Common myeloid progenitor, CD34-positive (primary cell): Measurements from ENCODE around the gene TSTD2.
A peak's percentile ranks its signal among the peaks of the same experiment; 100 is the strongest.

Experiments
- CTCF ChIA-PET: fragments of 350-600 bp; sonication (Branson Sonifier 250); formaldehyde crosslinking; loops from one replicate; lab custom pipeline; 2021; ENCODE audit warnings: antibody characterized with exemption; lab: Charles Lee
- POLR2A ChIA-PET: fragments of 350-600 bp; sonication (Branson Sonifier 250); formaldehyde crosslinking; loops from one replicate; lab custom pipeline; 2021; ENCODE audit warnings: antibody characterized with exemption; lab: Charles Lee
- DNase-seq, 3 donors: peaks; one replicate each; pipeline versions ENCODE4 v3.0.0 to v3.0.0-alpha.2; 2013
- H3K27ac ChIP-seq, 2 experiments: 1 replicate in 1 of 2; 2 replicates in 1 of 2; pipeline ENCODE4 v1.7.0; 2013; ENCODE audit warnings: inconsistent platforms in 2 of 2, low read length in 2 of 2, mild to moderate bottlenecking in 2 of 2, low read depth in 1 of 2, moderate library complexity in 1 of 2; ENCODE audit not compliant: severe bottlenecking in 2 of 2, insufficient read depth in 1 of 2, poor library complexity in 1 of 2
- H3K27me3 ChIP-seq, 5 experiments: replicated peaks in 2 of 5; 1 replicate in 3 of 5; 2 replicates in 2 of 5; pipeline versions ENCODE4 v1.6.1 to v1.7.0; 2013; ENCODE audit warnings: low read length in 4 of 5, mild to moderate bottlenecking in 2 of 5, moderate library complexity in 2 of 5, inconsistent platforms in 1 of 5; ENCODE audit not compliant: insufficient read depth in 5 of 5, control insufficient read depth in 4 of 5
- H3K36me3 ChIP-seq, 4 experiments: 1 replicate in 2 of 4; 2 replicates in 2 of 4; pipeline versions ENCODE4 v1.6.1 to v1.7.0; 2013; ENCODE audit warnings: low read length in 3 of 4, control low read depth in 1 of 4, mild to moderate bottlenecking in 1 of 4; ENCODE audit not compliant: control insufficient read depth in 4 of 4, insufficient read depth in 4 of 4
- H3K4me1 ChIP-seq, 4 experiments: 1 replicate in 3 of 4; 2 replicates in 1 of 4; pipeline versions ENCODE4 v1.6.1 to v1.7.1; 2013; ENCODE audit warnings: low read length in 3 of 4, mild to moderate bottlenecking in 3 of 4, control low read depth in 1 of 4, inconsistent platforms in 1 of 4, moderate library complexity in 1 of 4; ENCODE audit not compliant: control insufficient read depth in 4 of 4, insufficient read depth in 4 of 4; ENCODE audit errors: control extremely low read depth in 1 of 4
- H3K4me3 ChIP-seq, 7 experiments: 1 replicate in 4 of 7; 2 replicates in 3 of 7; pipeline versions ENCODE4 v1.5.1 to v1.7.0; 2013; ENCODE audit warnings: mild to moderate bottlenecking in 7 of 7, low read length in 6 of 7, moderate library complexity in 6 of 7, inconsistent platforms in 2 of 7, low read depth in 2 of 7, control low read depth in 1 of 7; ENCODE audit not compliant: insufficient read depth in 4 of 7, control insufficient read depth in 1 of 7; ENCODE audit errors: extremely low read depth in 1 of 7
- H3K9me3 ChIP-seq, 5 experiments: 1 replicate in 4 of 5; 2 replicates in 1 of 5; pipeline versions ENCODE4 v1.6.1 to v1.7.1; 2013; ENCODE audit warnings: low read length in 4 of 5, mild to moderate bottlenecking in 2 of 5, inconsistent platforms in 1 of 5, low read depth in 1 of 5, moderate library complexity in 1 of 5; ENCODE audit not compliant: control insufficient read depth in 4 of 5, insufficient read depth in 2 of 5; ENCODE audit errors: control extremely low read depth in 1 of 5
- WGBS: methylation state at CpG from one replicate; pipeline ENCODE4 v1.1.5; 2013; ENCODE audit not compliant: insufficient coverage; 5-methylcytosine and 5-hydroxymethylcytosine counted together

TSTD2 gene

DNA sequence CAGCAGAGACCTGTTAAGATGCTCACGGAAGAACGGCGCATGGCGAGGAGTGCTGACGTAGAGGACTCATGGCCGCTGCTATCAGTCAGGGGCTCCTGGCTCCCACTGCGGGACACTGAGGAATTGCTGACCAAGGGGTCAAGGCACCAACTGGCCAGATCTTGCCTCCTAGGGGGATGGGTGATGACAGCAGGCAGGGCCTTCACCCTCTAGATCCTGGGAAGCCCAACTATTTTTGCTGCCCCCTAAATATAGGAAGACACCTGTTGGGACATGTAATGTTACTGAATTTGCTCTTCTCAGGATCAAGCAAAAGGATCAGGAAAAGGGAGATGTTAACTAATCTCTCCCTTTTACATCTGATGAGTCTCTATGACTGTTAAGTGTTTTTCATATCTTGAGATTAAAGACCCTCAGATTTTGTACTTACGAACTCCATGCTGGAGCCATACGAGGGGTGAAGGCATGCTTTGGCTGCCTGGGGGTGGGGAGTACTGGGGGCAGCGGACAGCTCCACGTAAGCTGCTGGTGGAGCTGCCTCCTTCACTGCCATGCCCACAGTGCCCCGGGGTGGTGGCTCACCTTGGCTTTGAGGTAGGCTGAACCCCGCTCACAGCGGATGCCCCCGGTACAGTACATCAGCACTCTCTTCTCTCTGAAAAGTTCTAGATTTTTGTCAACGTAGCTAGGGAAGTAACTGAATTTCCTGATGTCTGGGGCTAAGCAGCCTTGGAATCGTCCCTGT lies 28.1 kb downstream of the TSTD2 start:
- no peak for DNase-seq
- Histone ChIP-seq H3K4me1 (no peaks in the 10 kb centered on the region), H3K27ac (no peak overlapping the region), H3K36me3 (peaks cover 24 to 70% (median 58%) of the 10 kb centered on the region in 4 experiments), H3K9me3 (no peaks in the 10 kb centered on the region), H3K27me3 (no peaks in the 10 kb centered on the region), H3K4me3 (no peak overlapping the region)
- 99% methylated on average over 17 of the region's 17 CpGs for WGBS
- CTCF ChIA-PET, result interaction anchor here (29.1 kb wide), 1 partner anchor 134 kb away, joined by 637 read pairs; no protein-coding TSS in a partner anchor
- POLR2A ChIA-PET, result no interaction called here

DNA sequence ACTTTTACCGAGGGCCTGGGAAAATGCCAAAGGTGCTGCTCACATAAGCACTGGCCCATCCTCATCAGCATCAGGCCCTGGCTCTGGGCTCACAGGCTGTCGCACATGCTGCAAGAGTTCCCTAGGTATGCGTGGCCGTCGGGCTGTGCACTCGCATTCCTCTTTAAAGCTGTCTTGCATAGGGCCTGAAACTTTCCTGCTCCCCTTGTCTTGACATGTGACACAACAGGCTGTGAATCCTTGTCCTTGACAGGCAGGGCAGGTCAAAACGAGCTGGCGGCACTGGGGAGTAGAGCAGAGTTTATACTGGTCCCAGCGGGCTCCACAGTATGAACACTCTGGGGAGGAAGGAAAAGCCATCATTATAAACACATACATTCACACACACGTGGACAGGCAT lies 30.7 kb downstream of the TSTD2 start:
- WGBS, result 96% methylated on average over 7 of the region's 10 CpGs
- no peaks in the 10 kb centered on the region for H3K9me3 ChIP-seq
- peaks cover 15 to 68% (median 55%) of the 10 kb centered on the region in 4 experiments for H3K36me3 ChIP-seq
- POLR2A ChIA-PET, result no interaction called here
- H3K4me3 ChIP-seq, result no peak overlapping the region
- CTCF ChIA-PET, result interaction anchor here (1.8 to 29.1 kb wide), 3 partner anchors 12 to 132 kb away, joined by 5 to 637 read pairs (median 7); no protein-coding TSS in a partner anchor
- no peaks in the 10 kb centered on the region for H3K27me3 ChIP-seq
- peaks cover 0 to 7% (median 2%) of the 10 kb centered on the region in 4 experiments for H3K4me1 ChIP-seq
- no peak overlapping the region for H3K27ac ChIP-seq
- no peak for DNase-seq

DNA sequence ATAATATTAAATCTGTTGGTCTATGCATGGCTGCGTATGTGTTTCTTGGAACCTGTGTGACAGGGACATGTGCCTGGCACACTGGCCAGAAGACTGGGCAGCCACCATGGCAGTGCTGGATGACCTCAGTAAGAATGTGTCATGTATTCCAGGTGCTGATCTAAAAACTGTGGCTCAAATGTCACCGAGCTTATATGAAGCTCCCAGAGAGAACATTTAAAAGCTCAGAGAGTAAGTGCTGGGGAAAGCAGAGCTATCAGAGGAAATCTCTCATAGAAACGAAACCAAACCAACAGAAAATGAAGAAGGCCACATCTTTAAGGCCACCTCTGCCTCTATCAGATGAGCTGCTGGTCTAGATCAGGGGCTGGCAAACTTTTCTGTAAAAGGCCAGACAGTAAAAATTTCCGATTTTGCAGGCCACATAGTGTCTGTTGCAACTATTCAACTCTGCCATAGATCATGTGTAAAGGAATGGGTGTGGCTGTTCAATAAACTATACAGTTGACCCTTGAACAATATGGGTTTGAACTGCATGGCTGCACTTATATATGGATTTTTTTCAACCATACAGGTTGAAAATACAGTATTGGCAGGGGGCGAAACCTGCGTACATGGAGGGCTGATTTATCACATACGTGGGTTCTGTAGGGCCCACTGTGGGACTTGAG lies 31.8 kb downstream of the TSTD2 start:
- Histone ChIP-seq H3K4me1 (peaks cover 0 to 7% (median 2%) of the 10 kb centered on the region in 4 experiments), H3K9me3 (no peaks in the 10 kb centered on the region), H3K27me3 (no peaks in the 10 kb centered on the region), H3K36me3 (peaks cover 12 to 65% (median 51%) of the 10 kb centered on the region in 4 experiments), H3K4me3 (no peak overlapping the region), H3K27ac (no peak overlapping the region)
- CTCF ChIA-PET, result interaction anchor here (5.9 to 29.1 kb wide), 3 partner anchors 8 to 131 kb away, joined by 31 to 637 read pairs (median 63); no protein-coding TSS in a partner anchor
- WGBS, result 98% methylated on average over 6 of the region's 7 CpGs
- POLR2A ChIA-PET, result no interaction called here
- no peak for DNase-seq

DNA sequence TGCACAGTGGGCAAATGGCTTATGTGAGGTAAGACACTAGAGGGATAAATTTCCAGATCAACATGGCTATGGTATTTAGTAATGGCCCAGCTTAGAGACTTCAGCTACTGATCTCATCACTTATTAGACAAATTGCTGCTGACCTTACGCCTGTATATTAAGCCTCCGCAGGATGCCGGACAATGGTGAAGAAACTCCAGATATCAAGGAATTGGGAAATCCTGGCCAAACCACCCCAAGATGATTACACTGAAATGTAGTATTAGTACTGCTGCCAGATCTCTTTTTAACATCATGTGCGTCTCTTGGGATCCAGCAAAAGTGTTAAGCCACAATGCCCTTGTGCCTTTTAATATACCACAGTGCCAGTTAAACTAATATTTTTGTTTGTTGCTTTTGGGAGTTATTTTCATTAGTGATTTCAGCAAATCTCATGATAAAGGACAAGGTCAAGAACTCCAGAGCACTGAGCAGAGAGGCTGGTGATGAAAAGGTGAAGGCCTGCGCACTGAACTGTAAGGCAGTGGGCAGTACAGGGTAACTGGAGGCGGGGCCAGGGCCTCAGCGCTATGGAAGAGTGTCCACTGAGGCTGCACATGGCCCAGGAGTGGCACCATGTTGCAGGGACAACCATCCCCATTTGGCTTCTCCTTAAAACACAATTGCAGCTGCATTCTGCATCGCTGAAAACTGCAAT lies 32.5 kb downstream of the TSTD2 start:
- Histone ChIP-seq H3K27ac (no peak overlapping the region), H3K27me3 (no peaks in the 10 kb centered on the region), H3K4me3 (no peak overlapping the region), H3K9me3 (no peaks in the 10 kb centered on the region), H3K36me3 (peaks cover 10 to 59% (median 47%) of the 10 kb centered on the region in 4 experiments), H3K4me1 (peaks cover 0 to 7% (median 2%) of the 10 kb centered on the region in 4 experiments)
- WGBS, result 100% methylated on average over 7 of the region's 8 CpGs
- ChIA-PET POLR2A (no interaction called here), CTCF (interaction anchor here (1.1 to 29.1 kb wide), 4 partner anchors 9 to 130 kb away, joined by 4 to 637 read pairs (median 47); partner anchors contain the start of gene TMOD1)
- DNase-seq, result no peak

DNA sequence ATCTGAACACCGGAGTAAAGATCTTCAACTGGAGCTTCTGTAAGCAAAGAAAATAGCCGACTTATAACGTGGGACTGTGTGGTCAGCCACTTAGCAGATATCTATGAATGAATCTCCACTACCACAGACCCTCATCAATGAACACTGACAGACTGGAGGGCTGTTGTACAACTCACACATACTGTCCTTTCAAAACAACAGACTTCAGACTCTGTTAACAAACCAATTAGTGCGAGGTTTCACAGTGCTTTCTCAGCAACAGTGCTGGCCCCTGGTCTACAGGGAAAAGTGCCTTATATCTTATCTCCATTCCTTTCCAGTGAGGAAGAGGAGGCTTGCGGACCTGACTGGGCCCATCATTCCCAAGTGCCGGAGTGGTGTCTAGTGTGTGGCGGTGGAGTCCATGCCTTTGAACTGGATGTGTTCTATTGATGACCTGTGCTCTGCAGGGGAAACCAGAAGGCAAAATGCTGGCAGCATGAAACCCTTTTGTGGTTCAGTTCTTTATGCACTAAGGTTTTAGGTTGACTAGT lies 33.8 kb downstream of the TSTD2 start:
- WGBS, result 99% methylated on average over 7 of the region's 7 CpGs

DNA sequence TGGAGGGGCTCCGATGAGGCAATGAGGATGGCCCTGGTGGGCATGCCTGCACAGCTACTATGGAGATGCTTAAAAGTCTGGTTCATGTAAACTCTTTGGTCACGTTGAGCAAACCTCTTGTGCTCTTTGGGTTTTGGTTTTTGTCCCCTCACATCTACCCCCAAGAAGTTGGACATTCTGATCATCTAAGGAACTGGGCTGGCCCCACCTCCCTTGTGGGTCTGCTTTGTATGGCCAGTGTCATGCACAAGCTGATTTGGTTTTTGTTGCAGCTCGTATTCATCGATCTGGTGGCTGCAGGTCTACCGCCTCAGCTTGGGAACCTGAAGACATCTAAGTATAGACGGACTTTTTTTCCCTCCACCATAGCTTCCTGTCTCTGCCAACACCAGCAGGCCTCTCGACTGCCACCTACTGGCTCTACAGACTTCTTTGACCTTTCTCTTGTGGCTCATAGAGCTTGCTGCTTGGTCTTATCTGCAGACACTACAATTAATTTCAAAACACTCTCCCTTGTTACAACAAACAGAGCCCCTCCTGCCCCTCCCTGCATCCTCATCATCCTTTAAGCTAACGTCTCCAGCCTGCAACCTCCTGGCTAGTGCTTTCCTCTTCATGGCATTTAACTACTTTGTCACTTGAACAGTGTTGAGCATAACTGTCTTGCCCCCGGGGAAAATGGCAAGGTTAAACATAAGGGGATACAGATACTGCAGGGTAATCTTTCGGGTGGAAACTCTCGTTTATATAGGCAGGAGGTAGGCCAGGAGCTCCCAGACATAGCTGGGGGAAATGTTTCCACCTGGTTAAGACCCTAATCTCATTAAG lies 34.5 kb downstream of the TSTD2 start:
- ChIA-PET POLR2A (interaction anchor here (0.7 to 1.6 kb wide), 2 partner anchors 97 to 129 kb away, joined by 3 to 5 read pairs; partner anchors contain the start of gene TMOD1), CTCF (interaction anchor here (0.7 to 29.1 kb wide), 36 partner anchors 9 to 742 kb away, joined by 3 to 637 read pairs (median 5); partner anchors contain the start of genes TDRD7 and TMOD1)
- H3K27ac ChIP-seq, result no peak overlapping the region
- H3K4me1 ChIP-seq, result peaks cover 0 to 7% (median 2%) of the 10 kb centered on the region in 4 experiments
- DNase-seq, result peak; percentile 83 to 92 (median 87)
- no peaks in the 10 kb centered on the region for H3K27me3 ChIP-seq
- 31% methylated on average over 9 of the region's 11 CpGs for WGBS
- H3K4me3 ChIP-seq, result peak overlapping the region in 1 of 7 experiments; percentile 32
- peaks cover 7 to 39% (median 31%) of the 10 kb centered on the region in 4 experiments for H3K36me3 ChIP-seq
- no peaks in the 10 kb centered on the region for H3K9me3 ChIP-seq

More for the DNA sequence above, 33.8 kb downstream of the TSTD2 start:
- DNase-seq, result no peak
- POLR2A ChIA-PET, result no interaction called here
- H3K27me3 ChIP-seq, result no peaks in the 10 kb centered on the region
- H3K4me3 ChIP-seq, result no peak overlapping the region
- H3K9me3 ChIP-seq, result no peaks in the 10 kb centered on the region
- H3K36me3 ChIP-seq, result peaks cover 7 to 46% (median 35%) of the 10 kb centered on the region in 4 experiments
- CTCF ChIA-PET, result interaction anchor here (0.7 to 29.1 kb wide), 30 partner anchors 9 to 743 kb away, joined by 3 to 637 read pairs (median 6); partner anchors contain the start of genes TDRD7 and TMOD1
- H3K27ac ChIP-seq, result no peak overlapping the region
- H3K4me1 ChIP-seq, result peaks cover 0 to 7% (median 2%) of the 10 kb centered on the region in 4 experiments
